Mammary epithelial cell (primary cell): Measurements from ENCODE around the gene SLX4.

Source experiments
- CTCF ChIP-seq, 2 donors: IDR thresholded peaks in 1 of 2; conservative IDR thresholded peaks in 1 of 2; 2 replicates each; pipeline ENCODE4 v1.5.1; 2011 to 2012; ENCODE audit warnings: inconsistent platforms in 2 of 2, low read length in 2 of 2, mild to moderate bottlenecking in 2 of 2, control low read depth in 1 of 2, low read depth in 1 of 2; ENCODE audit not compliant: insufficient read depth in 1 of 2; ENCODE audit errors: extremely low read depth in 1 of 2
- EZH2 ChIP-seq: IDR thresholded peaks from 2 replicates; pipeline ENCODE4 v1.6.1; 2012; ENCODE audit warnings: low read length, inconsistent platforms, borderline replicate concordance

- TF ChIP-seq CTCF (conservative IDR thresholded peaks at IDR 0.05 in 1 of 2, IDR thresholded peaks at IDR 0.05 in 1 of 2; ENCODE audit: extremely low read depth in 1 of 2, insufficient read depth in 1 of 2, low read depth in 1 of 2, low read length in 2 of 2) (no peak), EZH2 (no peak)
These were observed 12.3 kb downstream of the SLX4 start for GRCh38 chr16:3599121-3599520.
